Stimulated activated naive CD4-positive, alpha-beta T cell treated with Interleukin-2 at 50 U/mL for 16 hours (primary cell): Measurements from ENCODE around the gene CBFA2T2.
A peak's percentile ranks its signal among the peaks of the same experiment; 100 is the strongest.

Source experiments
- DNase-seq: peaks from one replicate; lab custom pipeline; 2025; lab: John Stamatoyannopoulos, UW

CBFA2T2 gene

DNA sequence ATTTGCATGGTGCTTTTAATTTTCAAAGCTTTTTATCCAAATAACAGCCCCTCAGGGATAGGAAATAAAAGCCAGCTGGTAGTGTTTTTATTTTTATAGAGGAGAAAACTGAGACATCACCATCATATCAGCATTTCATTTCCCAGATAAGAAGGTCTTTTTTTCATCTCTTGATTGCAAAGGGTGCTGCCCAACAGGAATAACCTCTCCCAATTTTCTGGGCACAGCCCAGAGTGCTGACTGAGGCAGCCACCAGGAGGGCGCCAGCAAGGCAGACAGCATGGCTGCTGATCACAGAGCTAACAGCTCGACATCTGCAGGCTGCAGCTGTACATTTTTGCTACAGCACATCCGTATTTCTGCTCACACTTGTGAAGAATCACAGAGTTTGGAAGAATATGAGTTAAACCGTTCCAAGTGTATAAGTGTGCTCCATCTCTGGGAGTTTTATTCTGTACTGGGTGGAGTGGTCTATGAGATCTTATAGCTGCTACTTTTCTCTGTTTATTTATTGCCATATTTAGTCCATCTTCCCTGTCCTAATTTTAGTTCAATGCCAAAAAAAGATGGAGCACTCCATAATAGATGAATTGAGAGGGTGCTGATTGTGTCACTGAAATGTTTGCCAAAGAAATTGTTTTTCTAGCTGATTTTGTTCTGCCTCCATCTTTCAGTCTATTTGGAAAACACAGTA, 86.7 kb downstream of the CBFA2T2 start:
- DNase-seq: no peak

DNA sequence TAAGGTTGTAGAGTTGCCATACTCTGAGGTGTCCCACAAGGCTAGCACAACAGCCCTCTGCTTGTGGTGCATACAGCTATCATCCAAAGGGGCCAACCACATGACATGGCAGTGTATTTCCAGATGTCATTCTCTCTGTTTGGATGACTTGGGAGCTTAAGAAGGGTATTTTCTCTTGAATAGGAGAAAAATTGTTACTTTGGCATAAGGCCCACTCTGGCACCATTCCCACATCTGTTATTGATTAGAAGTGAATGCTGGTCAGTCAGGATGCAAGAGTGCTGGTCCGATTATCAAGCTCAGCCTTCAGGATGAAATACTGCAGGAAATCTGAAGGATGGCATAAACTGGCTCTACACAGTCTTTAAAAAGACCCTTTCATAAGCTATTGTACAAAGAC, 88.6 kb downstream of the CBFA2T2 start:
- no peak for DNase-seq

DNA sequence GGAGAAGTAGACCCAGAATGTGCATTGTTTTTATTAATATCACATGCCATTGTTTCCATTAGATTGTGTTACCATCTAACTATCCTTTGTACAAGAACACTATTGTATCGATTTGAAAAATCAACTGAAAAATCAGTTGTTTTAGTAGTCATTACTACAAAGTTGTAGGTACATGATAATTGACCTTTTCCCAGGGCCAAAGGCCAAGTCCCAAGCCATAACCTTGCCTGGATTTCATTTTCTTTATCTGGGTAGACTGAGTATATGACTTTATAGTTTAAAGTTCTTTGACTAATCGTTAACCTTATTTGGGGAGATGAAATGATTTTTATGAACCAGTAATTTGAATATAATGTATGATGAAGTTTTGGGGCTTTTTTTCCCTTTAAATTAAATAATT, 93.2 kb downstream of the CBFA2T2 start:
- DNase-seq: no peak

DNA sequence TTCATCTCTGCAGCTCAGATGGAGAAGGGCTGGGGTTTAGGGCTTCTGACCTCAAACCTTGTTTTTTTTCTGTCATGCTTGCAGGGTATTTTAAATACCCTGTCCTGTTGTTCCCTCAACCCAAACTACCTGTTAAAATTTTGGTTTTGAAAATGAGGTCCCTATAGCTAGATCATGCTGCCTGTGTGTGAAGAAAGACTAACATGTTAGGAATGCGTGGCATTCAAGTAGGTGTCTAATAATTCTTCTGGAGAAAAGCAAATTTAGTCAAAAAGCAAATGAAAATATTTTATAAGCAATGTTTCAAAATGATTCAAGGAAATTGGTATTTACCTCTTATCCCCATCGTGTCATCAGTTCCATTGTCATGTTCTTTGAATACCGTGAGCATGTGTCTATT, 95.1 kb downstream of the CBFA2T2 start:
- DNase-seq: no peak

DNA sequence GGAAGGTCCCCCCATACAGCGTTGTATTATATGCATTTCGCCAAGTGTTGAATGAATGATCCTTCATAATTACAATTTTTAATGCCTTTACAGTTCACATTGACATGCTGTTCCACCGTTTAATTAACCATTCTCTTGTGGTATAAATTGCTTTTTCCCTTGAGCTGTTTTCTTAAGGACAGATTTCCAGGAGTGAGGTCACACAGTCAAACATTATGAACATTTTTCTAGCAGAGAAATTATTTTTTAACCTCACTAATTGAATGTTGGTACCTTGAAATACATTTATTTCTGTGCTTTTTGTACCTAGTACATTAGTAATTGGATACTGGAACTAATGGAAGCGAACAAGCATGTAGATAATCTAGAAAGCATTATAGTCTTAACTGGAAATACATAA, 95.5 kb downstream of the CBFA2T2 start:
- DNase-seq: no peak

DNA sequence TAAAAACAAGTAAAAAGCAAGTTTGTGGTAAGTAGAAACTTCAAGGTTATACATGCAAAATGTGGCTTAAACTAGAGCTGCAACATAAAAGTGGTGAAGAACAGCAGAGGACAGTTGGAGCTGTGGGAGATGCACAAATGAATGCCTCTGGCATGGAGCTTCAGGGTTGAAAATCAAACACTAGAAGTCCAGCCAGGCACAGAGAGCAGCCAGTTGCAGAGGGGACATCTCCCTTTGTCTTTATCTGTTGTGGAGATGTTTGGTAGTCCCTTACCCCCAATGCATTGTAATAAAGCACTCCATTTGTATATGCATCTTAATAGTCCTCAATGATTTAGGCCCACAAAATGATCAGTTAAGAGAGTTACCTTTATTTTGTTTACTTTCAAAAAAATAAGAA, 99.2 kb downstream of the CBFA2T2 start:
- DNase-seq: no peak

DNA sequence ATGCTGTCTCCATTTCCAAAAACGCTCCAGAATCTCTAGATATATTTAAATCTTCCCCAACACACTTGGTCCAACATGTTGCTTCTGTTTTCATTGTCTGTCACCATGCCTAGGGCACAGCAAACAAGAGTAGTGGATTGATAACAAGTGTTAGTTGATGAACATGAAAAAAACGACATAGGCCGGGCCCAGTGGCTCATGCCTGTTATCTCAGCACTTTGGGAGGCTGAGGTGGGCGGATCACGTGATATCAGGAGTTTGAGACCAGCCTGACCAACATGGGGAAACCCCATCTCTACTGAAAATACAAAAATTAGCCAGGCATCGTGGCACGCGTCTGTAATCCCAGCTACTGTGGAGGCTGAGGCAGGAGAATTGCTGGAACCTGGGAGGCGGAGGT, 102.0 kb downstream of the CBFA2T2 start:
- DNase-seq: peak; percentile 86

DNA sequence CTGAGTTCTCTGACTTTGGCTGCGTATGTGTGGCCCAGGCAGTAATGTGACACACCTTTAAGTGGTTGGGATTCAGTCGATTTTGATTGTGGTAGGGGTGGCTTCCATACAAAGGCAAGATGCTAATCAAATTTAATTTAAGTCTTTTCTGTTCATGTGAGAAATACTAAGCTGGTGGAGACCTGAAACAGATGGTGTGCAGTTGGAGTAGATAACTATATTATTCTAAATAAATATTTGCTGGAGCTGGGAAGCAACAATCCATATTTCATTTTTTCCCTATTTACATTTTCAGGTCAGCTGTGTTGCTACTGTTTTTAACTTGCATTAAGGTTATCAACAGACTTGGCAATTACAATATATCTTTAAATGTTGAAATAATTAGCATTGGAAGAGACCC, 104.8 kb downstream of the CBFA2T2 start:
- no peak for DNase-seq

DNA sequence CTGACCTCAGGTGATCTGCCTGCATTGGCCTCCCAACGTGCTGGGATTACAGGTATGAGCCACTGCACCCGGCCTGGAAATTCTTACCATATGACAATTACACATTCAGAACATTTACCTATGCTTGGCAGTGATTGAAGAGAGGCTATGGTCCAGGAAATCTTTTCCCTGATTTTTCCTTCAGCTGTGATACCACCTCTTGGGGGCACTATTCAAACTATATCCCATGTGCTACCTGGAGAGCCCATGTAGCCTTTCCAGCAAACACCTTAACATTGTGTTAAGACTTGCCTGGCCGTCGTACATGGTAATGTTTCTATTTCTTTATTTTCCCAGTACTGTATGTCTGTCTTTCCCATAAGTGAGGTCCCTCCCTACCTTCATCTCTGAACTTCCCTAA, 110.5 kb downstream of the CBFA2T2 start:
- no peak for DNase-seq

DNA sequence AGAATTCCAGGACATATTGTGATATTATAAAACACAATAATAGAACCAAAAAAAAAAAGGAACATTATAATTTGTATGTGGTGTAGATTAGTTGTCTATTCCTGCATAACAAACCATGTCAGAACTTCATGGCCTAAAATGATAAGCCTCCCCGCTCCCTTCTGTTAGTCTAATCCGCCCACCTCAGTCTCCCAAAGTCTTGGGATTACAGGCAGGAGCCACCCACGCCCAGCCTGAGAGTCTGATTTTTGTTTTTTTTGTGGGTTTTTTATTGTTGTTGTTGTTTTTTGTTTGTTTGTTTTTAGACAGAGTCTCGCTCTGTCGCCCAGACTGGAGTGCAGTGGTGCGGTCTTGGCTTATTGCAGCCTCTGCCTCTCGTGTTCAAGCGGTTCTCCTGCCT, 111.1 kb downstream of the CBFA2T2 start:
- no peak for DNase-seq

DNA sequence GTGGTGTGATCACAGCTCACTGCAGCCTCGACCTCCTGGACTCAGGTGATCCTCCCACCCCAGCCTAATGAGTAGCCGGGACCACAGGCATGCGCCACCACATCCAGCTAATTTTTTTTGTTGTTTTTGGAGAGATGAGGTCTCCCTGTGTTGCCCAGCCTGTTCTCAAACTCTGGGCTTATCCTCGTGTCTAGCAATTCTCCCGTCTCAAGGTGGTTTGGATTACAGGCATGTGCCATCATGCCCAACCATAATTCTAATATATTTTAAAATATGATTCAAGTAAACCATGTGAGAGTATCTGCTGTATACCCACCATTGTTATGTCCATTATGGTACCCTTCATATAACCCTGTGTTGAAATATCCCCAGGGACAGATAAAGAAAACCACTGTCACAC, 112.0 kb downstream of the CBFA2T2 start:
- DNase-seq: no peak

DNA sequence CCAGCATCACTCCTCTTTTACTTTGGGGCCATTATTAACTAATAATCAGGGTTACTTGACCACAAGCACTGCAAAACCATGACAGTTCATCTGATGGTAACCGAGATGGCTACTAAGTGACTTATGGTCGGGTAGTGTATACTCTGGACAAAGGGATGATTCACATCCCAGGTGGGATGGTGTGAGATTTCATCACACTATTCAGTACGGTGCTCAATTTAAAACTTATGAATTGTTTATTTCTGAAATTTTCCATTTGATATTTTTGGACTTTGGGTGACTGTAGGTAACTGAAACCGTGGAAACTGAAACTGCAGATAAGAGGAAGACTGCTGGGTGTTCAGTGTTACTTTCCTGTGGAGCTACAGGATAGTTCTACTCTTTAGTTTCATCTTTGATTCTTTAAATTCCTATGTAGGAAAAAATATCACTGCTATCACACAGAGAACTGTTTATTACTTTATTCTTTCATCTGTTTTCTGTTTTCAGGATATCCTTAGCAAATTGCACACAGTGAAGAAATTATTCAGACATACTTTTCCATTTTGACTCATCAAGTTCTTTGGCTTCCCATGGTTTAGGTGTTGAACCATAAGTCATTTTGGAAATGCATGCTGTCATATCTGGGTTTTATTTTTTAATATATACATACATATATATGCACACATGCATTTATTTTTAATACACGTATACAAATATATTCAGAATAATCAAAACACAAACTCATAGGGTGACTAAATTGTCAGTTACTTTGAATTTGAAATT, 113.1 kb downstream of the CBFA2T2 start:
- no peak for DNase-seq

DNA sequence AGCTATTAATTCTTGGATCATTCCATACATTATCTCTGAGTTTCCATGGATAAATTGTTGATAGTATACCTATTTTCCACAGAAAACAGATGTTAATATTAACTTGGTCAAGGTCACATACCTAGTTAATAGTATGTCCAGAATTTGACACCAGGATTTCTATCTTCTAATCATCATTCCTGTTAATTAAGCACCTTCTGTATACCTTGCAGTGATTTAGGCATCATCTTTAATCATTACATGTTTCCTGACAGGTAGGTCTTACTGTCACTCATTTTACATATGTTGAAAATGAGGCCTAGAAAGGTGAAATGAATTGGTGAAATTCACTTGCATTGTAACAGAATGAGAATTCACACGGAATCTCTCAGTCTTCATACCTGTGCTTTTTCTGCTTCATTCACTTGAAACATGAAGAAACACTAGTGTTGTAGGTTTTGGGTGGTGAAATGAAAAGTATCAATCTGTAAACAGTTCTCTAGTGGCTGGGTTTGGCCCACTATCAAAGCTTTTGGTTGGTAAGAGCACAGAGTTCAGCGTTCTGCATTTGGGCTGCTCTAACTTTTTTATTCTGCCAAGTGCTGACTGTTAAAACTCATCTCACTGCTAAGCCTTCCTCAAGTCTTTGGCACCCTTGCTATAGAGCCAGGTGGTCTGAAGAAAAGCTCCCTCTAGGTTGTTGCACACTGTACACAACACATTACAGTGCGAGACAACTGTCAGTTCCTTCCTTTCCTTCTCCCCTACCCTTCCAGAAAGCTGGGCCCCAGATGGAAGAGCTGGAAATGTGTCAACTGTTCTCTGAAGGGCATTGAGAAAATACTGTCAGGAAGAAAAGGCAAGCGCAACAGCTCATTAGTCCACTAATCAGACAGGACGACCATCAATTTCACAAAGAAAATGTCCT, 114.4 kb downstream of the CBFA2T2 start:
- DNase-seq: no peak

DNA sequence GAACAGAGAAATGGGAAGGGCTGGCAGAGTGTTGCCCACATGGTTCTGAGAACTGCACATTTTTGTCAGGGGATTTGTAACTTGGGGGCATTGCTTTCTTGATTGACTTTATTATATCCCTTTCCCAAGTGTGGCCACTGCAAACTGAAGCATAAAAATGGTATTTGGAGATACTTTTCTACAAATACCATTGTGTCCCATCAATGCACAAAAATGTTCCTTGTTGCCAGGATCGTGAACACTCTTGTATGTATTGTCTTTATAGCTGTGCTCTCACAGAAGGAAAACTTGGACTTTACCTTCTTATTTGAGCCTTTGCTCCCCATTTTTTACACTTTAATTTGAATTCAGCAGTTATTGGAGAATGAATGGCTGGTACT, 115.1 kb downstream of the CBFA2T2 start:
- DNase-seq: no peak

DNA sequence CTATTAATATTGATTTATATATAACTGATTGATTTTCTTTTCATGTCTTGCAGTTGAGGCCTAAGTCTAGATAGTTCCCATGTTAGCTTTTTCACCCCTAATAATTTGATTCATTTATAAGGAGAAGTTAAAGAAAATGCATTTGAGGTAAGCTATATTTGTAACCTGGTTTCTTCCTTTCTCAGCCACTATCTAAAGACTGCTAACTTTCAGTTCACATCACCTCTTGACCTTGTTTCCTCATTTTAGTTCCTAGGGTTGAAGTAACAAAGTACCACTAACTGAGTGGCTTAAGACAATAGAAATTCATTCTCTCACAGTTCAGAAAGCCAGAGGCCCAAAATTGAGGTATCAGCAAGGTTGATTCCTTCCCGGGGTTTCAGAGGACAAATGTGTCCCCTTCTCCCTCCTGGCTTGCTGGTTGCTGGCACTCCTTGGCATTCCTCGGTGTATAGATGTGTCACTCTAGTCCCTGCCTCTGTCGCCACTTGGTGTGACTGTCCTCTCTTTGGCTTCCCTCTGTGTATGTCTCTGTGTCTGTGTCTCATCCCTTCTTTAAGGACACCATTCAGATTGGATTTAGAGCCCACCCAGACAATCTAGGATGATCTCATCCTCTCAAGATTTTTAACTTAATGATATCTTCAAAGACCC, 116.3 kb downstream of the CBFA2T2 start:
- DNase-seq: no peak

DNA sequence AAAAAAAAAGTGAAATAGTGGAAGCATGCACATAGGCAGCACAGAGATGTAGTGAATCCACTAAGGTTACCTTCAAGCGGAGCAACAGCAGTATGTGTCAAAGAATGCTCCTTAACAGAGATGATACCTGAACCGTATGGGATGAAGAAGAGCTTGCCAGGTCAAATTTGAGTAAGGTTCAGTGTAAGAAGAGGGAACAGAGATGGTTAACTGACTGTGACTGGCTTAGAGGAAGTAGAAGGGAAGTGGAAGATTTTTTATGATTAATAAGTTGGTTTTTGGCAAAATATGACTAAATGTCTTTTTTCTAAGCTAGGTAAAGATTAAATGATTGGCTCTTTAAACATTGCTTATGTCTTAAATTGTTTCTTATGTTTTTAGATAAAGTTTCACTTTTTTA, 119.6 kb downstream of the CBFA2T2 start:
- no peak for DNase-seq

DNA sequence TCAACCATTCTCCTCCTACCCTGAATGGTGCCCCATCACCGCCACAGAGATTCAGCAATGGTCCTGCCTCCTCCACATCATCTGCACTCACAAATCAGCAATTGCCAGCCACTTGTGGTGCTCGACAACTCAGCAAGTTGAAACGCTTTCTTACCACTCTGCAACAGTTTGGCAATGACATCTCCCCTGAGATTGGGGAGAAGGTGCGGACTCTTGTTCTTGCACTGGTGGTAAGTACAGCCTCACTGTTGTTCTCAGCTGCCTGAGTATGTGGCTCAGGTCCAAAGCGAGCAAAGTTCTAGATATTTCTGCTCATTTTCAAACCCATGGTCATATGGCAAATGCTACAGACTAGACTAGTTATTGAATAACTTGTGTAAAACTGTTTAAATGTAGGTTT, 121.2 kb downstream of the CBFA2T2 start:
- DNase-seq: no peak

DNA sequence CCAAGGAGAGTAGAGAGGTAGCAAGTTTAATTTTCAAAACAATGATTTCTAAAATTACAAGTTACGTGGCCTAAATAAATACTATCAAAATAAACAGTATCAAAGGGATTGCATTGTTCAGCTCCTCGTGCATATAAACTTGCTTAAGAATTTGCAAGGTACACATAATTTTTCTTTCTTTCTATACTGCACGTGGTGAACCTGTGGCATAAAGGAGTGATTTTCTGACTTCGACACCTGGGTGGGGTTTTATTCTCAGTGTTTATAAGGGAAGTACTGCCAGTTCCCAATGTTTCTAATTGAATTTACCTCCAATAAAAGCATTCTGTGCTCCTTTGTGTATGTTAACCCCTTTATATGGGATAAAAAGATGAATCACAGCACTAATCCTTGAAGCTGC, 122.1 kb downstream of the CBFA2T2 start:
- no peak for DNase-seq

DNA sequence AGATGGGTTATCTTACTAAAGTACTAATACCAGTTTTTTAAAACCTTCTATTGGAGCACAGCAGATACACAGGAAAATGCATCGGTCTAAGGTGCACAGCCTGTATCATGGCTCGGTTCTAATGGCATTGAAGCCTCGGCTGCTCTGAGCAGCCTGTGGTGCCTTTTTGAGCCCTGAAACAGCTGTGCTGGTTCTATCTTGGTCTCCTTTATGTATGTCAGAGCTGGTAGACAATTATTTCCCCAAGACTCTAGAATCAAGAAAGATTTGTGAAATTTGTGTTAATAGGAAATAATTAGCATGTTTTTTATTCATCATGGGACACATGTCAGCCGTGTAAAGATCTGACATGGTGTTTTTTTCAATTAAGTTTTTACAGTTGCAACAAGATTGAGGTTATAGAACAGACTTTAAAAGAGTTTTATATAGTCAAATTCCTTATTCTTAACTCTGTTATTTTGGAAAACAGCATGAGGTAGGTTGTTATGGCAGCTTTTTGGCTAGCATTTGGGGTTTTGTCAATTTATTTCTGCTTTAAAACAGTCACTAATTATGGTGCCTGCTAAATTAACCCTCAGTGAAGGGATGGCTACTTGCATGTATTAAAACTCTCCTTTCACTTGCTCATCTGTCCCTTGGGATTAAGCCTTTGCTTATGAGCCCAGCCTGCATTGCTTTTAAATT, 132.0 kb downstream of the CBFA2T2 start:
- DNase-seq: no peak

DNA sequence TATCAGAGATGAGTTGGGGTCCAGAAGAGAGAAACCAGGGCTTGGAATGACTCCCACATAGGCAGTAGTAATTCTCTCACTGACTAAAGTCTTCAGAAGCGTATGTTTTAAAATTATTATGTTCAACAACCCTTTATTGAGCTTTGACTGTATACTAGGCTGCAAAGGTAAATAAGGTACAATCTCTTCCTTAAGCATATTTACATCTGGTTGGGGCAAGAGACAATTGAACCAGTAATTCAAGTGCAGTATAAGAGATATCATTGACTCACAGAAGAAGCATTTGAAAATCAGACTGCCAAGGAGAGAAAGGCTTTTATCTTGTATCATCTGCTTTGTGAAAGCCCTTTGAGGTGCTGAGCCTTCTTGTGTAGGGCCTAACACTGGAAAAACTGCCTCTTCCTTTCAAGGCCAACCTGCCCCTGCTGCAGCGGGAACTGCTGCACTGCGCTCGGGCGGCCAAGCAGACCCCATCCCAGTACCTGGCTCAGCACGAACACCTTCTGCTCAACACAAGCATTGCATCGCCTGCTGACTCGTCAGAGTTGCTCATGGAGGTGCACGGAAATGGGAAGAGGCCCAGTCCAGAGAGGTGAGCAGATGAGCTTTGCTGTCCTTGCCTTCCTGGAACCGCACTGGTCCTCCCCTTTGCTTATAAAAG, 132.9 kb downstream of the CBFA2T2 start:
- no peak for DNase-seq

DNA sequence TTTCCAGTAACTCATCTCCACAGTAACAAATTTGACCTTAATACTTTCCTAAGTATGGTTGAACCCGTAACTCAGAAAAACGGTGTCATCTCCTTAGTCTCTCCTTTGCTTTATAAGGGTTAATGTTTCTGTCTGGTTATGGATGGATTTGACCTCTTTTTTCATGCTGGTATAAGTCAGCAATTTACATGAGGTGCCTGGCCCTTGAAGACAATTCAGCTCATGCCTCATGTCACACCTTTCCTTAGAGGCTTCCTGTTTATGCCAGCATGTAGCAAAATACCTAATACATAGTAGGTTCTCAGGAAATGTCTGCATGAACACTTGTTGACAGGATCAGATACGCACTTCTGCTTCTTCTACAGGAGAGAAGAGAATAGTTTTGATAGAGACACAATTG, 134.5 kb downstream of the CBFA2T2 start:
- DNase-seq: no peak
